Large intestine (tissue), 3 donors: ENCODE measurements around the gene HOXB9. TPM values are rescaled to one million over a fixed set of nuclear protein-coding genes. Genes with fewer than 3 reads are reported as not detected.
A peak's percentile ranks its signal among the peaks of the same experiment; 100 is the strongest.

Experiments used
- DNase-seq, 2 donors: peaks; one replicate each; pipeline versions ENCODE4 v3.0.0 to v3.0.0-alpha.2; 2013
- H3K27ac ChIP-seq: one replicate; pipeline ENCODE4 v1.5.1; 2013; ENCODE audit warnings: low read length
- H3K27me3 ChIP-seq: 2 replicates; pipeline ENCODE4 v1.6.1; 2013; ENCODE audit warnings: low read length; ENCODE audit not compliant: control insufficient read depth, insufficient read depth
- H3K36me3 ChIP-seq: 2 replicates; pipeline ENCODE4 v1.6.1; 2013; ENCODE audit warnings: low read length; ENCODE audit not compliant: control insufficient read depth, insufficient read depth
- H3K4me1 ChIP-seq: one replicate; pipeline ENCODE4 v1.6.1; 2013; ENCODE audit warnings: low read length; ENCODE audit not compliant: control insufficient read depth, insufficient read depth
- H3K4me3 ChIP-seq: one replicate; pipeline ENCODE4 v1.5.1; 2013; ENCODE audit warnings: low read length
- H3K9me3 ChIP-seq: one replicate; pipeline ENCODE4 v1.6.1; 2013; ENCODE audit warnings: mild to moderate bottlenecking, low read depth, low read length, moderate library complexity; ENCODE audit not compliant: control insufficient read depth
- WGBS: methylation state at CpG from one replicate; pipeline ENCODE4 v1.1.5; 2013; ENCODE audit warnings: low lambda C conversion rate; ENCODE audit not compliant: insufficient coverage; 5-methylcytosine and 5-hydroxymethylcytosine counted together
- polyA plus RNA-seq: library from polyadenylated mRNA; unstranded; fragments of 120-200 nt; gene quantifications from one replicate; pipeline ENCODE4 v1.2.1, GENCODE V29; 2013

The HOXB9 gene
- polyA plus RNA-seq, 1 donor: 0.03 TPM

- Histone ChIP-seq H3K27ac (no peak overlapping the region), H3K36me3 (no peaks in the 10 kb centered on the region), H3K9me3 (peaks cover 11% of the 10 kb centered on the region), H3K4me1 (peaks cover 50% of the 10 kb centered on the region), H3K4me3 (no peak overlapping the region), H3K27me3 (peaks cover 99% of the 10 kb centered on the region)
- 36% methylated on average over 7 of the region's 15 CpGs for WGBS
- DNase-seq: no peak
These were observed 4.1 kb upstream of the HOXB9 start for GRCh38 chr17:48630009-48630924.

DNA sequence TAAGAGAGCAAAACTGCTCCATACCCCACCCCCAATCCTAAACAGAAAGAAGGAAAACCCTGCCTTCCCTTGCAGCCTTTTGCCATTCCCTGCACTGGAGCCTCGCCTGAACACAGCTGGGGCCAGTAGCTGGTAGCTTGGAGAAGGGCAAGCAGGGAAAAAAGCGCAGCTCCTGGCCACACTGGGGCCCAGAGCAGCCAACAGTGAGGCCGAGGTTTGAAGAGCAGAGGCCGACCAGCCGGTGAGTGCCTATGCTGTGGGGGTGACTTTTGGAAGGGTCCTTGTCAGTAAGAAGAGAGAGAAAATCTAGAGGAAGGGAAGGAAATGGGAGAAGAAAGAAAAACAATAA lies 3.2 kb upstream of the HOXB9 start:
- Histone ChIP-seq H3K9me3 (peaks cover 16% of the 10 kb centered on the region), H3K4me3 (no peak overlapping the region), H3K4me1 (peaks cover 41% of the 10 kb centered on the region)

DNA sequence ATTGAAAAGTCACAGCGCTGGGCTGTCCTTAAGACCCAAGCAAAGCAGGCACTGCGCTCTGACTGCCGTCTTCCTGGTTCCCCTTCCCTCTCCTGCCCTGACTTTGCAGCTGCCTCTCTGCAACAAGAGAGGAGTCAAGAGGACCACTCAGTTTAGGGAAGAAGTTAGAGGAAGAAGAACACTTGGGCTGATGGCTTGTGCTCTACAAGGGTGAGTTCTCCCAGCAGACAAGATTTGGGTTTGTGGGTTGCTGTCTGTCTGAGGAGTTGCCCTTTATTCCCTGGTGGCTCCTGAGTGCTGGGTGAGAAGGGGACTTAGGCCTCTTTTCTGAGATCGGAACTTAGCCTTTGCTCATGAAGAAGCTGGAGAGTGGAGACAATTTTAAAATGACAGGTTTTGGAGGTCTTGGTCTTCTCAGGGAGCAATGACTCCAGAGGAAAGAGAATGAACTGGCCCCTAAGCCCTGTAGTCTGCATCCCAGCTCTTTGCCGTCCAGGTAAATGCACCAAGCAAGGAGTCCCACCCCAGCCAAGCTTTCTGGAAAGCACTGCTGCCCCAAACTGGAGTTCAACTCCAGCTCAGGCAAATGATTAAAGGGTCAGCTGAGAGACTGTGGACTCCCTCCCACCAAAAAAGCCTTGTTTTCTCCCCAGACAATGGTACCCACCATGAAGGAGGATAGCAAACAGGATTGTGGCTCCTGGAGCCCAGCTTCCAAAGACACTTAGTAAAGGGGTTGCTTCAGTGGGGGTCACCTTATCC lies 2.7 kb upstream of the HOXB9 start:
- peaks cover 14% of the 10 kb centered on the region for H3K9me3 ChIP-seq
- no peak overlapping the region for H3K27ac ChIP-seq
- H3K36me3 ChIP-seq: no peaks in the 10 kb centered on the region
- no peak overlapping the region for H3K4me3 ChIP-seq
- H3K27me3 ChIP-seq: peaks cover 99% of the 10 kb centered on the region
- peaks cover 36% of the 10 kb centered on the region for H3K4me1 ChIP-seq
- no CpG with 5 or more reads among the region's 5 CpGs for WGBS
- no peak for DNase-seq

More for the DNA sequence above, 3.2 kb upstream of the HOXB9 start:
- Histone ChIP-seq H3K36me3 (no peaks in the 10 kb centered on the region), H3K27me3 (peaks cover 99% of the 10 kb centered on the region), H3K27ac (no peak overlapping the region)
- DNase-seq: no peak
- WGBS: 0% methylated on average over 2 of the region's 5 CpGs

DNA sequence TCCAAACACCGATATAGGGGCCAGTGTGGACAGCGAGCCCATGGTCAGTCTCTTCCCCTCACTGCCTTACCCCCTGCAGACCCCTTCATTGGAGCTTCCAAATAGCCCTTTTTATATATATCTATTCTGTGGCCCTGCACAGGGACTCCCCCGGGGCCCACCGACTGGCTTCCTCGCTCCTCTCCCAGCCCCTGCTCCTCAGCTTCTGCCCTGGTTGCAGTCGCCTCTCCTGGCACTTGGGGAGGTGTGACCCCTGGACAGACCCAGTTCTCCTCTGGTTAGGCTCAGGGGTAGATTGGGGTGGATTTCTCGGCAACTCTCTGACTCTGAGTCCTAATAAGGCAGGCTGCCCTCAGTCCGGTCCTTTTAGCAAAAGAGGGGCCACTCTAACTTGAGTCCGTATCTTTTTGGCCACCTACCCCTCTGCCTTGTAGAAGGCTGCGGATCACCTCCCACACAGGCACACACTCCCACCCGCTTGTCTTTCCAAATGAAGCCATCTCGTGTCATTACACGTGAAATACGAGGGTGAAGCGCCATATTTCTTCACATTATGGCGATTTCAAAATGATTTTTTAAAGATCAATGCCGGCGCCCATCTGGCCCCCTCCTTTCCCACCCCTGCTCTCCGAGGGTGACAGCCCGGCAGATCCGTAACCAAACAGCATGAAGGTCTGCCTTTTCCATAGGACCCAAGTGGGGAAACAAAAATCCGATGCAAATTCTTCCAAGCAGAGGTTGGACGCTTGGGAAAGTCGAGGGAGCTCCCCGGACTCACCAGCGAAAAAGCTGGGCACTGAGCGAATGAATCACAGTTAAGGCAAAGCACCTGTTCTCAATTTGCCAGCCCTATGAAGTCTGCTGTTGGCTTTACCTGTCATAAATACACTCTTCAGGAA lies 1.7 kb upstream of the HOXB9 start:
- no peak overlapping the region for H3K27ac ChIP-seq
- peaks cover 33% of the 10 kb centered on the region for H3K4me1 ChIP-seq
- H3K36me3 ChIP-seq: no peaks in the 10 kb centered on the region
- peaks cover 99% of the 10 kb centered on the region for H3K27me3 ChIP-seq
- H3K4me3 ChIP-seq: no peak overlapping the region
- DNase-seq: no peak
- H3K9me3 ChIP-seq: peaks cover 9% of the 10 kb centered on the region
- no CpG with 5 or more reads among the region's 27 CpGs for WGBS

- DNase-seq: no peak
- no CpG with 5 or more reads among the region's 5 CpGs for WGBS
- Histone ChIP-seq H3K36me3 (no peaks in the 10 kb centered on the region), H3K4me1 (peaks cover 33% of the 10 kb centered on the region), H3K27ac (no peak overlapping the region), H3K4me3 (no peak overlapping the region), H3K9me3 (peaks cover 9% of the 10 kb centered on the region), H3K27me3 (peaks cover 99% of the 10 kb centered on the region)
These were observed 1.0 kb upstream of the HOXB9 start for GRCh38 chr17:48627118-48627597.

- Histone ChIP-seq H3K4me3 (peak overlapping the region; percentile 27), H3K4me1 (peaks cover 29% of the 10 kb centered on the region), H3K27me3 (peaks cover 99% of the 10 kb centered on the region), H3K36me3 (no peaks in the 10 kb centered on the region), H3K9me3 (peaks cover 13% of the 10 kb centered on the region), H3K27ac (peak overlapping the region; percentile 21)
- DNase-seq: peak in 1 of 2 donors; percentile 40
- WGBS: 0% methylated on average over 5 of the region's 69 CpGs
These were observed 488 bp downstream of the HOXB9 start for GRCh38 chr17:48625495-48626244.

DNA sequence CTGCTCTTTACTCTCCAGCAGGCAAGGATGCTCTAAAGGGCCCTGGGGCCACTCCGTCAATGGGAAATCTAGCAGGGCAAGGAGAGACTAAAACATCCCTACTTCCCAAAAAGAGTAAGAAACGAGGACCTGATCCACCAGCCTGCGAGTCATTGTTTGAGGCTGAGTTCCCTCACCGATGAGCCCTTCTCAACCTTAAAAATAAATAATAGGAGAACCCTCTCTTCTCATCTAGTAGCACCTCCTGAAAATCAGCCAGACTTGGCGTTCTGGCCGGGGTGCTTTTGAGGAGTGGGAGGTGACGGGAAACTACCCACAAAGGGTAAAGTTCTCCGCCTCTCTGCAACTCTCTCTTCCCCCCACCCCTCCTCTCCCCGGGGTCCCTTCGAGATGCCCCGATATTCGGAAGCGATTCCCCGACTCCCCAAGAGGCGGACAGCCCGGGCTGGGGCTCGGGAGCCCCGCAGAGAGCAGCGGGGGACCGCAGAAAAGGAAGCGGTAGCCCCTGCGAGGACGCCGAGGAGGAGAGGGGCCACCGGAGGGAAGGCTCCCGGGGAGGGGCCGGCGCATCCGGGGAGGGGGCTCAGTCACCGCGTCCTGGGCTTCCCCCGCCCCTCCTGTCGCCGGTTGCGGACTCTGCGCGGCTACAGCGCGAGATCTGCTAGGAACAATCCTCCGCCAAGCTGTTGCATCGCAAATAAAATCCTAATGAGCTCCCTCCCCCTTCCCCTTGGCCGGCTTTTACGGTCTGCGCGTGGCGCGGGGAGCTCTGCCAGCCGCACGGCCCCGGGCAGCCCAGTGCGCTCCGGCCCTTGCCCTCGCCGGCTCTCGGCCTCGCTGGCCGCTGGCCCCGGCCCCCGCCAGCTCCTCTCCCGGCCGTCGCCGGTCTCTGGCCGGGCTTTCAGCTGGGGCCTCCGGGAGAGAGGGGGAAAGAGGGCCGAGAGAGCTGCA lies 1.3 kb downstream of the HOXB9 start:
- Histone ChIP-seq H3K27ac (no peak overlapping the region), H3K9me3 (peaks cover 16% of the 10 kb centered on the region), H3K36me3 (no peaks in the 10 kb centered on the region), H3K4me3 (peak overlapping the region; percentile 27), H3K4me1 (peaks cover 31% of the 10 kb centered on the region), H3K27me3 (peaks cover 99% of the 10 kb centered on the region)
- no peak for DNase-seq
- WGBS: 0% methylated on average over 4 of the region's 66 CpGs

DNA sequence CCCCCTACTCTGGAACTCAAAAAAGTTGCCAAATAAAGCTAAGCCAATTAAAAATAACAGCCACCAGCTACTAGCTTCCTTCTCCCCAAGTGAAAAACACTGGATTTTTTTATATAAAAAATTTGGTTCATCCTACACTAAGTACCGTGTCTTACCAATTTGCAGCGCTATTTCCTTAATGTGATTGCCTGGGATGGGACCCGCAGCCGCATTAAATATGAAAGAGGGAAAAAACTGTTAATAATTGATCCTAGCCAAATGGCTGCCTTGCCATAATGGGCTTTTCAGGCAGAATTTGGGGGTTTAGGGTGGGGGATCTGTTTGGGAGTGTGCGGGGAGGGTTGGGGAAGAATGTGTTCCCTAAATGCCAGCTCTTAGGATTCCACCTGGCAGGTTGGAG lies 2.0 kb downstream of the HOXB9 start:
- peaks cover 99% of the 10 kb centered on the region for H3K27me3 ChIP-seq
- no peak for DNase-seq
- H3K36me3 ChIP-seq: no peaks in the 10 kb centered on the region
- H3K9me3 ChIP-seq: peaks cover 14% of the 10 kb centered on the region
- no peak overlapping the region for H3K4me3 ChIP-seq
- H3K4me1 ChIP-seq: peaks cover 36% of the 10 kb centered on the region
- no CpG with 5 or more reads among the region's 5 CpGs for WGBS
- no peak overlapping the region for H3K27ac ChIP-seq

GRCh38 chr17:48623583-48623982 lies 2.6 kb downstream of the HOXB9 start:
- Histone ChIP-seq H3K27ac (no peak overlapping the region), H3K9me3 (peaks cover 14% of the 10 kb centered on the region), H3K36me3 (no peaks in the 10 kb centered on the region), H3K27me3 (peaks cover 98% of the 10 kb centered on the region), H3K4me1 (peaks cover 36% of the 10 kb centered on the region), H3K4me3 (no peak overlapping the region)
- 0% methylated on average over 1 of the region's 4 CpGs for WGBS
- DNase-seq: no peak
